Stimulated activated CD4-positive, alpha-beta T cell treated with anti-CD3 and anti-CD28 coated beads, Interleukin-2, amount 100 ng/mL, for 24 hours (primary cell): ENCODE results near the gene PCSK2.

Experiments used
- DNase-seq, 2 donors: peaks; one replicate each; pipeline ENCODE4 v3.0.0-alpha.2; 2020

PCSK2 gene

GRCh38 chr20:17452441-17452840, 225.6 kb downstream of the PCSK2 start:
- DNase-seq: no peak

- no peak for DNase-seq
These were observed 226.8 kb downstream of the PCSK2 start for GRCh38 chr20:17453592-17453991.

- DNase-seq: no peak
These were observed 229.4 kb downstream of the PCSK2 start for GRCh38 chr20:17456279-17456678.

GRCh38 chr20:17457079-17457478, 230.2 kb downstream of the PCSK2 start:
- no peak for DNase-seq

- DNase-seq: no peak
These were observed 230.8 kb downstream of the PCSK2 start for GRCh38 chr20:17457588-17458190.

- DNase-seq: no peak
These were observed 233.3 kb downstream of the PCSK2 start for GRCh38 chr20:17460119-17460518.

GRCh38 chr20:17461941-17462340, 235.1 kb downstream of the PCSK2 start:
- DNase-seq: no peak

GRCh38 chr20:17463711-17464110, 236.9 kb downstream of the PCSK2 start:
- no peak for DNase-seq

GRCh38 chr20:17465236-17465635, 238.4 kb downstream of the PCSK2 start:
- DNase-seq: no peak

GRCh38 chr20:17466641-17467040, 239.8 kb downstream of the PCSK2 start:
- DNase-seq: no peak

GRCh38 chr20:17467120-17467655, 240.3 kb downstream of the PCSK2 start:
- no peak for DNase-seq

GRCh38 chr20:17468073-17468840, 241.4 kb downstream of the PCSK2 start:
- no peak for DNase-seq

- DNase-seq: no peak
These were observed 242.6 kb downstream of the PCSK2 start for GRCh38 chr20:17469246-17470030.

GRCh38 chr20:17470521-17470920, 243.7 kb downstream of the PCSK2 start:
- no peak for DNase-seq

GRCh38 chr20:17470973-17471372, 244.1 kb downstream of the PCSK2 start:
- no peak for DNase-seq

- DNase-seq: no peak
These were observed 244.9 kb downstream of the PCSK2 start for GRCh38 chr20:17471606-17472187.

GRCh38 chr20:17473659-17474058, 246.8 kb downstream of the PCSK2 start:
- no peak for DNase-seq

GRCh38 chr20:17479063-17479657, 252.3 kb downstream of the PCSK2 start:
- DNase-seq: no peak

- peak in 1 of 2 donors; percentile 4 for DNase-seq
These were observed 253.9 kb downstream of the PCSK2 start for GRCh38 chr20:17480696-17481095.

GRCh38 chr20:17481661-17482060, 254.8 kb downstream of the PCSK2 start:
- DNase-seq: no peak

- DNase-seq: no peak
These were observed 255.7 kb downstream of the PCSK2 start for GRCh38 chr20:17482536-17482935.

- no peak for DNase-seq
These were observed 258.2 kb downstream of the PCSK2 start for GRCh38 chr20:17485017-17485416.
